WERI-Rb-1 (cell line): ENCODE measurements around the gene CD4.
A peak's percentile ranks its signal among the peaks of the same experiment; 100 is the strongest.

ENCODE experiments used
- DNase-seq: peaks from one replicate; pipeline ENCODE4 v3.0.0-alpha.2; 2020
- H3K27ac ChIP-seq: fragments of 250-450 bp; sonication (Bioruptor Pico); 2 replicates; pipeline ENCODE4 v1.5.1; 2020; ENCODE audit warnings: mild to moderate bottlenecking, moderate library complexity
- H3K27me3 ChIP-seq: fragments of 250-450 bp; sonication (Bioruptor Pico); 2 replicates; pipeline ENCODE4 v1.5.1; 2021; ENCODE audit warnings: mild to moderate bottlenecking, low read depth, moderate library complexity; ENCODE audit not compliant: insufficient read depth, severe bottlenecking
- H3K36me3 ChIP-seq: fragments of 250-450 bp; sonication (Bioruptor Pico); 2 replicates; pipeline ENCODE4 v1.5.1; 2020; ENCODE audit warnings: mild to moderate bottlenecking, moderate library complexity
- H3K4me3 ChIP-seq: 2 replicates; pipeline ENCODE4 v1.5.1; 2011; ENCODE audit warnings: low read depth, mild to moderate bottlenecking, control low read depth, low read length
- H3K9me3 ChIP-seq: fragments of 250-450 bp; sonication (Bioruptor Pico); 2 replicates; pipeline ENCODE4 v1.5.1; 2021; ENCODE audit warnings: mild to moderate bottlenecking, moderate library complexity; ENCODE audit not compliant: severe bottlenecking
- TF ChIP-seq, protein P1 (sequence below): IDR thresholded peaks from 2 replicates; pipeline ENCODE4 v1.5.1; 2011; ENCODE audit warnings: low read depth, mild to moderate bottlenecking, control low read depth, inconsistent platforms, low read length

CD4 gene

DNA sequence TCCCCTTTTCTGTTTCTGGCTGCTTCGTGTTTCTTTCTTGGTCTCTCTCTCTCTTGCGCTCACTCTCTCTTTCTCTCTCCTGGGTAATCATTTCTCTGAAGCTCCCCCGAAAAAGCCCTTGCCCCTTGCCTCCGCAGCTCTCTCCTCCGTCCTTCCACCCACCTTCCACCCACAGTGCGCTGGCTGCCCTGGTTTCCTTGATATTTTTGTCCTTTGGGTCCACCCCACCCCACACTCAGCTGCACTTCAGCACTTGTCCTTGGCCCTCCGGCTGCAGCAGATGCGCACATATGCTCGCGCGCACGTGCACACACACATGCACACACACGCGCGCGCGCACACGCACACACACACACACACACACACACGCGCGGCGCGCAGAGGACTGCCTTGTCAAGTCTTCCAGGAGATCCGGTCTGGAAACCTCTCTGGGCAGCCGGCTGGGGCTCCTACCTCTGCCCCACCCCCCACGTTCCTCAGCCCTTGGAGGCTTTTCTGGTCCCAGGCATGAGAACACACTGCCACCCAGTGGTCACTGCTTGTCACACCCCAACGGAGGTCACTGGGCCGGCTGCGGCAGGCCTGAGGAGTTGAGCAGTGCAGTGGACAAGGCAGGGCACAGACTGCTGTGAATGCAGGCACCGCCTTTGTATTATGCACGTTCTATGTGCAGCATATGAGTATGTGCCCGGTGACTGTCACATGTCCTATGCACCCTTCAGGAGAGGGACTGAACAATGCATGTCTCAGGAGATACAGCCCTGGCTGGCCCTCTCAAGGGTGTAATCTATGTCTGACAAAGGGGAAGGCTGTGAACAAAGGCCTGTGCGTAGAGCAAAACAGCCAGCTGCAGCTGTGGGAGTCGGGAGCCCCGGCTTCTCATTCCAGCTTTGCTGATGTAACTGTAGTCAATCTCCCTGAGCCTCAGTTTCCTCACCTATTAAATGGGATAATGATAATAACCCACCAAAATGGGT, 10.5 kb upstream of the CD4 start:
- peak; percentile 97 for DNase-seq

DNA sequence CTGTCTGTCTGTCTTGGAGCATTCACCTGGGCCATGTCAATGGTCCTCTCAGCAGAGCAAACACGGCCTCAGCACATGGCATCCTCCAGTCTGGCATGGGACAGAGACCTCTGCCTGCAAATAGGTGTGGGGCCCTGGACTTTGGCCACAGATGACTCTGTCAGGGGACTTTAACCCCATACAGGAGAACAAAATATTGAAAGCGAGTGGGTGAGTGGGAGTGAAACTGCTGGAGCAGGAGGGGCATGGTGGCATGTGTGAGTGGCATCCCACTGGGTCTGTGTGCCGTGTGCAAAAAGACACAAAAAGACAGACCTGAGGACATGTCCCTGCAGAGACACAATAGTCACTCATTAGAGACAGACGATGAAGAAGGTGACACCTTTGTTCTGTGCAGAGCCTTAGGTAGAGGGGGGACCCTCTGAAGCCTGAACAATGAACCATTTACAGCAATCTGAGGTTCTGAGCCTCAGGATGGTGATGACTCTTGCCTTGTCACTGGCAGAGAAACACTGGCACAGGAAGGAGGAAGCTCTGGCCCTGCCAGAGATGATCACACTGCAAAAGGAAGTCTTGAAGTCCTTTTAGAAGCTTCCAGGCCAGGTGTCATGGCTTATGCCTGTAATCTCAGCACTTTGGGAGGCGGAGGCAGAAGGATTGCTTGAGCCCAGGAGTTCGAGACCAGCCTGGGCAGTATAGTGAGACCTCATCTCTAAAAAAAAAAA, 9.5 kb upstream of the CD4 start:
- TF ChIP-seq, protein P1, sequence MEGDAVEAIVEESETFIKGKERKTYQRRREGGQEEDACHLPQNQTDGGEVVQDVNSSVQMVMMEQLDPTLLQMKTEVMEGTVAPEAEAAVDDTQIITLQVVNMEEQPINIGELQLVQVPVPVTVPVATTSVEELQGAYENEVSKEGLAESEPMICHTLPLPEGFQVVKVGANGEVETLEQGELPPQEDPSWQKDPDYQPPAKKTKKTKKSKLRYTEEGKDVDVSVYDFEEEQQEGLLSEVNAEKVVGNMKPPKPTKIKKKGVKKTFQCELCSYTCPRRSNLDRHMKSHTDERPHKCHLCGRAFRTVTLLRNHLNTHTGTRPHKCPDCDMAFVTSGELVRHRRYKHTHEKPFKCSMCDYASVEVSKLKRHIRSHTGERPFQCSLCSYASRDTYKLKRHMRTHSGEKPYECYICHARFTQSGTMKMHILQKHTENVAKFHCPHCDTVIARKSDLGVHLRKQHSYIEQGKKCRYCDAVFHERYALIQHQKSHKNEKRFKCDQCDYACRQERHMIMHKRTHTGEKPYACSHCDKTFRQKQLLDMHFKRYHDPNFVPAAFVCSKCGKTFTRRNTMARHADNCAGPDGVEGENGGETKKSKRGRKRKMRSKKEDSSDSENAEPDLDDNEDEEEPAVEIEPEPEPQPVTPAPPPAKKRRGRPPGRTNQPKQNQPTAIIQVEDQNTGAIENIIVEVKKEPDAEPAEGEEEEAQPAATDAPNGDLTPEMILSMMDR, result no peak
- no peak overlapping the region; the same call in 1 of the 2 replicates for H3K27ac ChIP-seq
- peaks cover 31% of the 10 kb centered on the region for H3K36me3 ChIP-seq
- H3K4me3 ChIP-seq, result no peak overlapping the region
- H3K9me3 ChIP-seq, result no peaks in the 10 kb centered on the region
- no peaks in the 10 kb centered on the region for H3K27me3 ChIP-seq
- DNase-seq, result no peak

More for the DNA sequence above, 10.5 kb upstream of the CD4 start:
- H3K36me3 ChIP-seq, result peaks cover 37% of the 10 kb centered on the region
- peak overlapping the region; percentile 75 for H3K27ac ChIP-seq
- no peaks in the 10 kb centered on the region for H3K9me3 ChIP-seq
- peak overlapping the region; percentile 4; the same call in 1 of the 2 replicates for H3K4me3 ChIP-seq
- no peaks in the 10 kb centered on the region for H3K27me3 ChIP-seq
- TF ChIP-seq, protein P1, result peak; percentile 90

DNA sequence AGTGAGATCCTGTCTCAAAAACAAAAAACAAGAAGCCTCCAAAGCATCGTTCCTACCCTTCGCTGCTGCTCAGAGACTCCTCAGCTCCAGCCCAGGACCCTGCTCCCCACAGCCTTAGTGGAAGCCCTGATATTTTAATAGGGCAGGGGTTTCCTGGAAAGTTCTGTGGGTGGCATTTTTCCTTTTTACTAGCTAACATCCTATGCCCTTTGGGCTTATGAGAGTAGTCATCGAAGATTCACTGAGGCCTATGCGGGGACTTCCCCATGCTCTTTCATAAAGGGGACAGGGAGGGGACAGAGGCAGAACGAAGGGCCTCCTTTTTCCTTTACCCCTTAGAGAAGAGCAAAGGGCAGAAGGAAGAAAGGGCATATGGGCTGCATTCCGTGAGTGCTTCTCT, 8.8 kb upstream of the CD4 start:
- TF ChIP-seq, protein P1, result no peak
- no peak for DNase-seq
- H3K36me3 ChIP-seq, result peaks cover 24% of the 10 kb centered on the region
- no peak overlapping the region for H3K4me3 ChIP-seq
- no peaks in the 10 kb centered on the region for H3K9me3 ChIP-seq
- H3K27me3 ChIP-seq, result no peaks in the 10 kb centered on the region
- peak overlapping the region; percentile 23; the same call in 1 of the 2 replicates for H3K27ac ChIP-seq

DNA sequence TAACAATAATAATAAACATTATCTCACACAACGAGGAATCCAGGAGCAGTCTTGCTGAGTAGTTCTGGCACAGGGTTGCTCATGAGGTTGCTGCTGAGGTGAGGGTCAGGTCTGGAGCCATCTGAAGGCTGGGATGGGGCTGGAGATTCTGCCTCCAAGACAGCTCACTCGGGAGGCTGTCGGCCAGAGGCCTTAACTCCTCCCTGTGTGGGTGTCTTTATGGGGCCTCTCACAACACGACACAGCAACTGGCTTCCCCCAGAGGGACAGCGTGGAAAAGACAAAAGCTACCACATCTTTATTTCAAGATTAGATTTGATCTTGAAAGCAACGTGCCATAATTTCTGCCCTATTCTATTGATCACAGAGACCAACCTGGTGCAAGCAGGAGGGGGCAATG, 7.2 kb upstream of the CD4 start:
- Histone ChIP-seq H3K27ac (no peak overlapping the region), H3K27me3 (no peaks in the 10 kb centered on the region), H3K36me3 (peaks cover 13% of the 10 kb centered on the region), H3K9me3 (no peaks in the 10 kb centered on the region), H3K4me3 (no peak overlapping the region)
- TF ChIP-seq, protein P1, result no peak
- no peak for DNase-seq

DNA sequence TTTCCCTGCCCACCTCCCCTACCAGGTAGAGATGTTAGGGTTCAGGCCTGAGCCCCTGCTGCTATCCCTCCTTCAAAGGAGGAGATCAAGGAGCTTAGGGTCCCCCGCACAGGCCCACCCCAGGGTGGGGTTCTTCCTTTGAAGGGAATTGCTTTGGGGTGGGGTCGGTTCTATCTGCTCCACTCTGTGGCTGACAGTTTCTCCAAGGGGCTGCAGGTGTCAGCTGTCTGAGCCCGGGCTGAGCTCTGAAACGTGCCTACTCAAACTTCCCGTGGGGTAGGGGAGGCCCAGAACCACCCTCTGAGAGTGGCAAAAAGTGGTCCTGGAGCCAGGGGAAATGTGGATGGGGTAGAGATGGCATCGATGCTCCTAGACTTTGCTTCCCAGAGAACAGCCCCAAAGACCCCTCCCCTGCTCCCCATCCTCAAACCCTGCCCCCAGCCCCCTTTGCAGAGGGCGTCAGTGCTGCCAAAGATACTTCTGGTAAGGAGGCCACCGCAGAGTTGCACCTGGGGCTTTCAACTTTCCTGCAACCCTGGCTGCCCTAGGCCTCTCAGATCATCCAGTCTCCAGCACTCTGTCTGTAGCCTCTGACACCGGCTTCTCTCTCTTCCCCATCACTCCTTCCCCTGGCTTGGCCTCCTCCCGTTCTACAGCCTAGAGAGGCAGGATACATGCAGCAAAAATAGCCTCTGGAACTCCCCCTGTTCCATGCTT, 6.3 kb upstream of the CD4 start:
- H3K27ac ChIP-seq, result no peak overlapping the region
- H3K27me3 ChIP-seq, result no peaks in the 10 kb centered on the region
- H3K4me3 ChIP-seq, result no peak overlapping the region
- peaks cover 4% of the 10 kb centered on the region for H3K36me3 ChIP-seq
- TF ChIP-seq, protein P1, result no peak
- H3K9me3 ChIP-seq, result no peaks in the 10 kb centered on the region
- no peak for DNase-seq
